LNCAP (cell line): ENCODE measurements around the gene BAD.

ENCODE experiments used
- CTCF ChIP-seq: fragments of 450-650 bp; IDR thresholded peaks from 2 replicates; pipeline ENCODE4 v1.5.1; 2017; ENCODE audit warnings: mild to moderate bottlenecking

The BAD gene

GRCh38 chr11:64284048-64284961 lies at the start of gene BAD:
BAD (minus strand) TSS chr11:64284665; CDS start chr11:64284368, 297 bp downstream.
- TF ChIP-seq CTCF = no peak

DNA sequence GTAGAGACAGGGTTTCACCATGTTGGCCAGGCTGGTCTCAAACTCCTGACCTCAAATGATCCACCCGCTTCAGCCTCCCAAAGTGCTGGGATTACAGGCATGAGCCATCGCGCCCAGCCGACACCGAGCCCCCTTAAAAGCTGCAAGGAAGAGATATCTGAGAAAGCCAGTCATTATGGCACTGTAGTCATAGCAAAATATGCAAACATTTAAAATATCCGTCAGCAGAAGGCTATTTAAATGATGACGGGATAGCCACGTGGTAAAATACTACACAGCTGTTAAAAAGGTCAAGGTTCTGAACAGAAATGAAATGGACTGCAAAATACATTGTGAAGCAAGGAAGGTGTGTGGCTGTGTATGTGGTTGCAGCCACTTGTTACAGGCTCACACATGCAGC lies 49.1 kb upstream of the BAD start:
- TF ChIP-seq CTCF = no peak

DNA sequence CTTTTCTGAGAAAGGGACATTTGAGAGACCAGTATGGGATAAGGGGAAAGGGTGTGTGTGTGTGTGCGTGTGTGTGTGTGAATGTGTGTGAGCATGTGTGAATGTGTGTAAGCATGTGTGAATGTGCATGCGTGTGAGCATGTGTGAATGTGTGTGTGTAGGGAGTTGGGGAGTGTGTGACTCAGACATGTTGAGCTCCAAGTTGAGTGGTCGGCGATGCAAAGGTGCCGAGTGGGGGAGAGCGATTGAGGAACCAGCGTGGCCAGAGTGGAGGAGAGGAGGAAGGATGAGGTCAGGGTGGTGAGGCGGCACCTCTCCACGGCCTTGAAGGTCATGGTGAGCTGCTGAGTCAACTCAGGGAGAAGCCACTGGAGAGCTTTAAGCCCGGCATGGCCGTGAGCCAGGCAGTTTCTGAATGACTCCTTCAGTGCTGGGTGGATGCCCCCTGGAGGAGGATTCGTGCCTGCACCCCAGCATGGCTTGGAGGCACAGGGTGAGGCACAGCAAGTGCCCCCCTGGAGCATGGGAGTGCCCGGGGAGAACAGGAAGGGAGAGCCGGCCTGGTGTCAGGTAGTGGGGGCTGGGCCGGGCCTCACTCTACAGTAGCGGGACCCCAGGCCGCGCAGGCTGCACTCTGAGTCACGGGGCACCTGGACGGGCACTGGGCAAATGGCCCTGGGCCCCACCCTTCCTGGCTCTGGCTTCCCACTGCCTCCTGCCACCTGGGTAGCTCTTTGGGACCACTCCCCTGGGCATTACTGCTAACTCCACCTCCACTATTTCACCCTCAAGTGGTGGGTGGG lies 47.3 kb upstream of the BAD start:
- no peak; the same call in 1 of the 2 replicates for TF ChIP-seq CTCF

DNA sequence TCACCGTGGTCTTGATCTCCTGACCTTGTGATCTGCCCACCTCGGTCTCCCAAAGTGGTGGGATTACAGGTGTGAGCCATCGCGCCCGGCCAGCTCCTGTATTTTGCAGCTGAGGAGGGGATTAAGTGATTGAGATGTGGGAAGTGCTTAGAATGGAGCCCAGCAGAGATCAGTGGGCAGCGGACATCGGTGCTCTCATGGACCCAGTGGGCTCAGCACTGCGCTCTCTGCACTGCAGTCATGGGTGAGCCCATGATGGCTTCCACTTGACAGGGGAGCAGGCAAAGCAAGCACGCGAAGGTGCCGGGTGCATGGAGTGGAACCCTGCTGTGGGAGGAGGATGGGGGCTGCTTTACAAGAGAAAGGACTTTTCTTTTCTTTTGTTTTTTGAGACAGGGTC lies 46.4 kb upstream of the BAD start:
- no peak for TF ChIP-seq CTCF

DNA sequence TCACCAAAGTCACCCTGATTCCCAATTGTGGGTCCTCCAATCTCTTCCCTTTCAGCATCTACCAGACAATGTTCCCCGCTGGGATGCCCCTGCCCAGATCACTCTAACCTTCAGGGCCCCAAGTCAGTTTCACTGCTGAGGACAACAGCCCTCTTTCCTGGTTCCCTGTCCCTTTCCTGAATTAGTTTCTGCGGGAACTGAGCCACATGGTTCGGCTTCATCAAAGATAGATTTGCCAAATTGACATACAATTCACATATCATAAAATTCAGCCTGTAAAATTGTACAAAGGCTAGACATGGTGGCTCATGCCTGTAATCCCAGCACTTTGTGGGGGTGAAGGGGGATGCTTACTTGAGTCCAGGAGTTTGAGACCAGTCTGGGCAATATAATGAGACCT lies 43.5 kb upstream of the BAD start:
- no peak for TF ChIP-seq CTCF

DNA sequence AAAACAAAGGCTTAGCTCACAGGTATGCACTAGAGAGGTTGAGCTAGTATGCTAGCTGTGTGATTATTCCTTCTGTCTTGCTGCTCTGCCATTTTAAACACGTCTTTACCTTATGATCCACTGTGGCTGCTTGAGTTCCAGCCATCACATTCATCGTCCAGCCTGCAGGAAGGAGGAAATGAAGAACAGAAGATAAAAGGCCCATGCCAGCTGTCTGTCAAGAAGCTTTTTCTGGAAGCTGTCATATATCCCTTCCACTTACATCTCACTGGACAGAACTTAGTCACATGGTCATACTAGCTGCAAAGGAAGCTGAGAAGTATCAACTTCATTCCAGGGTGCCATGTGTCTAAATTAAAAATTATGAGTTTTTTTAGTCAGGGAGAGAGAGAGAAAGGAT lies 42.9 kb upstream of the BAD start:
- TF ChIP-seq CTCF = no peak

DNA sequence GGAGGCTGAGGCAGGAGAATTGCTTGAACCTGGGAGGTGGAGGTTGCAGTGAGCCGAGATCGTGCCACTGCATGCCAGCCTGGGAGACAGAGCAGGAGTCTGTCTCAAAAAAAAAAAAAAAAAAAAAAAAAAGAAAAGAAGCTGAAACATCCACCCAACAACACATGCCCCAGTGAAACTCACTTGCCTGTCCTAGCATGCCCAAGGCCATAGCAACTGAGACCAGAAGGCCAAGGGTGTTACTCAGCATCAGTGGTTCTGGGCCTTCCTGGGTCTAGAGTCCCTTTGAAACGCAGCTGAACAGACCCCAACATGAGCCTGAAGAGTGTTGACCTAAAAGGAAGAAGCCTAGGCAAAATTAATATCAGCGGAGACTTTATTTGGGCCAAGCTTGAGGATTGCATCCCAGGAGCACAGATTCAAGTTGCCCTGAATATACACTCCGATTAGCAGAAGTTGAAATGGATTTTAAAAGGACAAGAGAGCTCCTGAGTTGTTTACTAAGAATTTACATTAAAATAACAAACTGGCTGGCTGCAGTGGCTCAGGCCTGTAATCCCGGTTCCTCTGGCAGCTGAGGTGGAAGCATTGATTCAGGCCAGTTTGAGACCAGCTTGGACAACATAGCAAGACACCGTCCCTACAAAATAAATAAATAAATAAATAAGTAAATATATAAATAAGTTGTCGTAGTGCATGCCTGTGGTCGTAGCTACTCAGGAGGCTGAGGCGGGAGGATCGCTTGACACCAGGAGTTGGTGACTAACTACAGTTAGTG lies 40.4 kb upstream of the BAD start:
- no peak for TF ChIP-seq CTCF
